IPS-11a (cell line): Measurements from ENCODE around the gene COL13A1.

Experiments
- H3K4me3 ChIP-seq: one replicate; pipeline ENCODE4 v1.5.1; 2013; ENCODE audit warnings: low read depth, low read length, control low read depth

COL13A1 gene

GRCh38 chr10:69801434-69802315, at the start of gene COL13A1:
Gene COL13A1 (plus strand): TSS chr10:69801906. CDS start chr10:69802424, 518 bp downstream.
- H3K4me3 ChIP-seq = peak within 1 kb of the TSS; percentile 70

- H3K4me3 ChIP-seq = no peak overlapping the region
These were observed 49.2 kb upstream of the COL13A1 start for GRCh38 chr10:69752479-69752878.

GRCh38 chr10:69756279-69756678, 45.4 kb upstream of the COL13A1 start:
- no peak overlapping the region for H3K4me3 ChIP-seq

- H3K4me3 ChIP-seq = no peak overlapping the region
These were observed 44.5 kb upstream of the COL13A1 start for GRCh38 chr10:69757206-69757552.

- no peak overlapping the region for H3K4me3 ChIP-seq
These were observed 44.0 kb upstream of the COL13A1 start for GRCh38 chr10:69757553-69758309.

GRCh38 chr10:69758310-69758728, 43.4 kb upstream of the COL13A1 start:
- H3K4me3 ChIP-seq = no peak overlapping the region

GRCh38 chr10:69759641-69760040, 42.1 kb upstream of the COL13A1 start:
- H3K4me3 ChIP-seq = no peak overlapping the region

GRCh38 chr10:69760072-69760471, 41.6 kb upstream of the COL13A1 start:
- H3K4me3 ChIP-seq = no peak overlapping the region

GRCh38 chr10:69761320-69761719, 40.4 kb upstream of the COL13A1 start:
- no peak overlapping the region for H3K4me3 ChIP-seq

- H3K4me3 ChIP-seq = no peak overlapping the region
These were observed 35.4 kb upstream of the COL13A1 start for GRCh38 chr10:69766161-69766910.

- no peak overlapping the region for H3K4me3 ChIP-seq
These were observed 33.9 kb upstream of the COL13A1 start for GRCh38 chr10:69767793-69768192.

- H3K4me3 ChIP-seq = no peak overlapping the region
These were observed 33.3 kb upstream of the COL13A1 start for GRCh38 chr10:69768386-69768785.

- no peak overlapping the region for H3K4me3 ChIP-seq
These were observed 32.2 kb upstream of the COL13A1 start for GRCh38 chr10:69769395-69769992.

GRCh38 chr10:69772933-69773704, 28.6 kb upstream of the COL13A1 start:
- no peak overlapping the region for H3K4me3 ChIP-seq

GRCh38 chr10:69774596-69774995, 27.1 kb upstream of the COL13A1 start:
- H3K4me3 ChIP-seq = no peak overlapping the region

GRCh38 chr10:69780077-69780476, 21.6 kb upstream of the COL13A1 start:
- no peak overlapping the region for H3K4me3 ChIP-seq

GRCh38 chr10:69781576-69781975, 20.1 kb upstream of the COL13A1 start:
- no peak overlapping the region for H3K4me3 ChIP-seq

GRCh38 chr10:69783515-69783914, 18.2 kb upstream of the COL13A1 start:
- no peak overlapping the region for H3K4me3 ChIP-seq

- no peak overlapping the region for H3K4me3 ChIP-seq
These were observed 14.9 kb upstream of the COL13A1 start for GRCh38 chr10:69786791-69787190.

GRCh38 chr10:69787681-69788080, 14.0 kb upstream of the COL13A1 start:
- H3K4me3 ChIP-seq = no peak overlapping the region
